Fibroblast of skin of right biceps (primary cell): Measurements from ENCODE around the gene MNT.
A peak's percentile ranks its signal among the peaks of the same experiment; 100 is the strongest.
"Not testable (repeated sequence)": the region's sequence is repeated elsewhere in the genome, so short reads cannot be mapped to it uniquely, and the experiment has no call there.

Experiments used
- DNase-seq: peaks from one replicate; pipeline ENCODE4 v3.0.0-alpha.2; 2013

The MNT gene

GRCh38 chr17:2400877-2401425 is at the start of gene MNT:
Gene MNT, minus strand, starts transcription at chr17:2401060. Its CDS starts 348 bp downstream, at chr17:2400712.
- peak; percentile 96 for DNase-seq

GRCh38 chr17:2450016-2450650 is 49.3 kb upstream of the MNT start:
- no peak for DNase-seq

GRCh38 chr17:2449486-2449885 is 48.6 kb upstream of the MNT start:
- DNase-seq, result no peak

GRCh38 chr17:2447479-2447878 is 46.6 kb upstream of the MNT start:
- not testable (repeated sequence) for DNase-seq

GRCh38 chr17:2445638-2446037 is 44.8 kb upstream of the MNT start:
- no peak for DNase-seq

GRCh38 chr17:2444382-2444781 is 43.5 kb upstream of the MNT start:
- DNase-seq, result no peak

GRCh38 chr17:2442166-2442565 is 41.3 kb upstream of the MNT start:
- no peak for DNase-seq

- DNase-seq, result no peak
Observed at GRCh38 chr17:2440930-2441329, 40.1 kb upstream of the MNT start.

- DNase-seq, result peak; percentile 39
Observed at GRCh38 chr17:2439997-2440396, 39.1 kb upstream of the MNT start.

- peak; percentile 53 for DNase-seq
Observed at GRCh38 chr17:2438823-2439222, 38.0 kb upstream of the MNT start.

- no peak for DNase-seq
Observed at GRCh38 chr17:2436316-2436905, 35.6 kb upstream of the MNT start.

- no peak for DNase-seq
Observed at GRCh38 chr17:2435862-2436261, 35.0 kb upstream of the MNT start.

- peak; percentile 50 for DNase-seq
Observed at GRCh38 chr17:2435181-2435741, 34.4 kb upstream of the MNT start.

GRCh38 chr17:2433696-2434095 is 32.8 kb upstream of the MNT start:
- peak; percentile 46 for DNase-seq

- DNase-seq, result no peak
Observed at GRCh38 chr17:2427910-2428309, 27.1 kb upstream of the MNT start.

GRCh38 chr17:2427215-2427614 is 26.4 kb upstream of the MNT start:
- no peak for DNase-seq

GRCh38 chr17:2423271-2423670 is 22.4 kb upstream of the MNT start:
- DNase-seq, result no peak

- DNase-seq, result no peak
Observed at GRCh38 chr17:2421315-2422147, 20.7 kb upstream of the MNT start.

- no peak for DNase-seq
Observed at GRCh38 chr17:2420176-2420575, 19.3 kb upstream of the MNT start.

- no peak for DNase-seq
Observed at GRCh38 chr17:2419486-2419885, 18.6 kb upstream of the MNT start.

GRCh38 chr17:2418572-2418971 is 17.7 kb upstream of the MNT start:
- DNase-seq, result no peak

- DNase-seq, result peak; percentile 78
Observed at GRCh38 chr17:2416010-2416734, 15.3 kb upstream of the MNT start.

- DNase-seq, result no peak
Observed at GRCh38 chr17:2415081-2415480, 14.2 kb upstream of the MNT start.
